NCI-H2081 treated with DMSO at 0.1 percent for 48 hours (cell line): ENCODE data around the gene FBXO2.
"Not testable (repeated sequence)": the region's sequence is repeated elsewhere in the genome, so short reads cannot be mapped to it uniquely, and the experiment has no call there.

ENCODE experiments used
- DNase-seq: peaks from one replicate; lab custom pipeline; 2025; lab: John Stamatoyannopoulos, UW

The FBXO2 gene

GRCh38 chr1:11629184-11630016 lies 24.8 kb downstream of the FBXO2 start:
- no peak for DNase-seq

DNA sequence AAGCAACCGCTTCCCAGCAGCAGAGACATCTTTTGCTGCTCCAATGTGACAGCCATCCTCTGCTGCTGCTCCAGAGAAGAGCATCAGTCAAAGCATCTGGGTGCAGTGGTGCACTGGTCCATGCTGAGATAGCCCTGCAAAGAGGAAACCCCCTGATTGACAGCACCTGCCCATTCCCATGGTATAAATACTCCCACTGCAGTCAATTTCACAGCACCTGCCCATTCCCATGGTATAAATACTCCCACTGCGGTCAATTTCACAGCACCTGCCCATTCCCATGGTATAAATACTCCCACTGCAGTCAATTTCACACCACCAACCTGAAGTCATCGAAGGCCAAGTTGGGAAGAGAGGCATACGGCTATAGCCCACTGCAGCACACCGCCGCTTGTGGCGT lies 25.5 kb downstream of the FBXO2 start:
- no peak for DNase-seq

DNA sequence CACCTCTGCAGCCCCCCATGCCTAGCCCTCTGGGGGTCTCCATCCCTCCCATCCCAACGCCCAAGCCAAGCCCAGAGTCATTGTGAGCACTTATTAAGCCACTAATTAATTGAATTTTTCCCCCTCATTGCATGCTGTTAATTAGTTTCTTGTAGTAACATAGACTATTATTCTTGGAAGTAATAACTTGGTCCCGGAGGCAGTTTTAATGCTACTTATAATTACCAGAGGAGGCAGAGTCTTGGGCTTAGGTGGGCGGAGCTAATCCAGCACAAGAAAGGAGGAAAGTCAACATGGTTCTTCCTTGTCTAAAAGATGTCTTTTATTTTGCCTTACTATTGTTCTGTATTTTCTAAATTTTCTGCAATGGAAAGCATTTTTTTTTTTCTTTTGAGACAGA lies 27.7 kb downstream of the FBXO2 start:
- DNase-seq: no peak

- no peak for DNase-seq
These were observed 30.5 kb downstream of the FBXO2 start for GRCh38 chr1:11623702-11624101.

DNA sequence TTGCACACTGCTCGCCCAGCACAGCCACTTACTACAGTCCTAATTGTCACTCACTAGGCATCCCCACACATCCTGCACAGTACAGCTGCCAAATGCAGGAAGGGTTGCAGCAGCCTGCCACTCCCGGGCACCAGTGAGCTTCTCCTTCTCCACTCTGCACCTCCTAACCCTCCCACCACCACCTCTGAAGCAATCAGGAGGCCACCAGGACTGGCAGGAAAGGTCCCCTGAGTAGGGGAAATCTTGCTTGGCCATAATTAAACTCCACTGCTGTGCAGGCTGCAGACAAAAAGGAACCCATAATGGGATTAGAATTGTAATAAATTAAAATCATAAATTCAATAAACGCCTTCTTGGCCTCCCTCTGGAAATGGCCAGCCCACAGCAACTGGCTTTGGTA lies 31.8 kb downstream of the FBXO2 start:
- no peak for DNase-seq

- no peak for DNase-seq
These were observed 33.3 kb downstream of the FBXO2 start for GRCh38 chr1:11620924-11621323.

- DNase-seq: no peak
These were observed 33.8 kb downstream of the FBXO2 start for GRCh38 chr1:11620405-11620804.

DNA sequence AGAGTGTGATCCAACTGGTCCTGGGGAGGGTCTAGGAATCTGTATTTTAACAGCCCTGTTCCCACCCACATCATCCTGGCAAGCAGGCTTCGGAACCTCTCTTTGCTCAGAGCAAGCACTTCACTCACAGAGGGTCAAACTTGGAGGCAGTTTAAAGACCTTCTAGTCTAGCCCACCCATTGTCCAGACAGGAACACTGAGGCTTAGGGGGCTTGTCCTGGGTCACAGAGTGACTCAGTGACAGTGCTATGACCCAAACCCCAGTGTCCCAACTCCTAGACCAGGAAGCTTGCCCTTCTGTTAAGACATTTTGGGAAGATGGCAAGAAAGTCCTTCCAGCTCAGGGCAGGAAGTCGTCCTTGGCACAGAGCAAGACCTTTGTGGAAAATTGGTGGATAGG lies 36.5 kb downstream of the FBXO2 start:
- DNase-seq: no peak

GRCh38 chr1:11617314-11617713 lies 36.9 kb downstream of the FBXO2 start:
- DNase-seq: no peak

GRCh38 chr1:11616766-11617165 lies 37.5 kb downstream of the FBXO2 start:
- DNase-seq: no peak

- no peak for DNase-seq
These were observed 39.1 kb downstream of the FBXO2 start for GRCh38 chr1:11615090-11615489.

- DNase-seq: no peak
These were observed 40.9 kb downstream of the FBXO2 start for GRCh38 chr1:11613347-11613746.

- DNase-seq: no peak
These were observed 42.4 kb downstream of the FBXO2 start for GRCh38 chr1:11611638-11612327.

DNA sequence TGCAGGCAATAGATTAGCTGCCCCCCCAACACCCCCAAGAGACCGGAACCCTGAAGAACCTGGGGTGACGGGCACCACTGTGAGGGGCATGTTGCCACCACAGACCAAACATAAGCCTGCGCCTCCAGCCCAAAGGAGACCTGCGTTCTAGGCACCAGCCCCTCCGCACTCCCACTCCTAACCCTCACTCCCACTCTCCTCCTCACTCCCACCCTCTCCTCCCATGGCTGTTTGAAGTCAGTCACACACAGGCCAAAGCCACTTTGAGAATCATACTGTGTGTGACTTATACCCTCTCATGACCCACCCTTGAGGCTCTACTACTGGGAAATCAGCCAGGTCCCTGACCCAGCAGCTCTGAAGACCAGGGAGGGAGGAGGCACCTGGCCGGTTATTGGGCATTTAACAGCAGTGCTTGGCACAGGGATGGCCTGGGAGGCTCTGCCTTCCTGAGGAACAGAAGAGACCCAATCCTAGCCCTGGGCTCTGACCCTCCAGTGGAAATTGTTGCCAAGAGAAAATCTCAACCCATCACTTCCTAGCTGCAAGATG lies 43.5 kb downstream of the FBXO2 start:
- no peak for DNase-seq

DNA sequence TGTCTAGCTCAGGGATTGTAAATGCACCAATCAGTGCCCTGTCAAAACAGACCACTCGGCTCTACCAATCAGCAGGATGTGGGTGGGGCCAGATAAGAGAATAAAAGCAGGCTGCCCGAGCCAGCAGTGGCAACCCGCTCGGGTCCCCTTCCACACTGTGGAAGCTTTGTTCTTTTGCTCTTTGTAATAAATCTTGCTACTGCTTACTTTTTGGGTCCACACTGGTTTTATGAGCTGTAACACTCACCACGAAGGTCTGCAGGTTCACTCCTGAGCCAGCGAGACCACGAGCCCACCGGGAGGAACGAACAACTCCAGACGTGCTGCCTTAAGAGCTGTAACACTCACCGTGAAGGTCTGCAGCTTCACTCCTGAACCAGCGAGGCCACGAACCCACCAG lies 44.9 kb downstream of the FBXO2 start:
- DNase-seq: not testable (repeated sequence)

DNA sequence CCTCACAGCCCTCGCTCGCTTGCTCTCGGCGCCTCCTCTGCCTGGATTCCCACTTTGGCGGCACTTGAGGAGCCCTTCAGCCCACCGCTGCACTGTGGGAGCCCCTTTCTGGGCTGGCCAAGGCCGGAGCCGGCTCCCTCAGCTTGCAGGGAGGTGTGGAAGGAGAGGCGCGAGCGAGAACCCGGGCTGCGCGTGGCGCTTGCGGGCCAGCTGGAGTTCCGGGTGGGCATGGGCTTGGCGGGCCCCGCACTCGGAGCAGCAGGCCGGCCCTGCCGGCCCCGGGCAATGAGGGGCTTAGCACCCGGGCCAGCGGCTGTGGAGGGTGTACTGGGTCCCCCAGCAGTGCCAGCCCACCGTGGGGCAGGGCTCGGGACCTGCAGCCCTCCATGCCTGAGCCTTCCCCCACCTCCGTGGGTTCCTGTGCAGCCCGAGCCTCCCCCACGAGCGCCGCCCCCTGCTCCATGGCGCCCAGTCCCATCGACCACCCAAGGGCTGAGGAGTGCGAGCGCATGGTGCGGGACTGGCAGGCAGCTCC lies 45.6 kb downstream of the FBXO2 start:
- DNase-seq: not testable (repeated sequence)

GRCh38 chr1:11606775-11607174 lies 47.5 kb downstream of the FBXO2 start:
- no peak for DNase-seq

DNA sequence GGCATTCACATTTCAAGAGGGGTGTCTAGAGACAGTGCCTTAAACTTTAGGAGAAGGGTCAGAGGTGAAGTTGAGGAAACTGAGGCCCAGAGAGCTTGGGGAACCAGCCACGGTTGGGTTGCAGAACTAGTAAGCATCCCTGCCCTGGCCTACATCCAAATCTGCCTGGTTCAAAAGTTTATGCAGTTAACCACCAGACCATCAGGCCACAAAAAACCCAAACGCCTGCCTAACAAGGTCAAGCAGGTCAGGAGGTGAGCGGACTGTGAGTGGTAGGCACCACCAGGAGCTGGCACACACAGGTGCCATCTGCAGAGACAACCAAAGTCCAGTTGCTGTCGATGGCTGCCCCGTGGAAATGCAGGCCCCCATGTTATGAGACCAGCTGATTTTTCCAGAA lies 51.2 kb downstream of the FBXO2 start:
- DNase-seq: no peak

GRCh38 chr1:11602424-11602823 lies 51.8 kb downstream of the FBXO2 start:
- no peak for DNase-seq

DNA sequence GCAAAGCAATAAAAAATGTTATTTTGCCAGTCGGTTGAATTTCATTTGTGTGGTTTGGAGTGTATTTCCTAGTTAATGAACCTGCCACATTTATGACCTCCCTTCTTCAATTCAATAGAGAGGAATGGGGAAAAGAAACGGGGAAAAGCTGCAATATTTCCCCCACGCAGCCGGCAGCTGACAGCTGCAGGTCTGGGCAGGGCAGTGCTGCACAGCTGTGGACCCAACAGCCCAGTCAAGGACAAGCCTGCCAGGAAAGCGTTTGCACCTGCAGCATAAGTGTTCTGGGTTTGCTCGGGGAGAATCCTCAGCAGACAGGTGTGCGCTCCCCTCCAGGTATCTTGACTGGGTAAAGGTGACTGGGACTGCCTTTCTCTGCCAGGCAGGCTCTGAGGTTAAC lies 53.4 kb downstream of the FBXO2 start:
- no peak for DNase-seq

GRCh38 chr1:11599891-11600576 lies 54.2 kb downstream of the FBXO2 start:
- no peak for DNase-seq

DNA sequence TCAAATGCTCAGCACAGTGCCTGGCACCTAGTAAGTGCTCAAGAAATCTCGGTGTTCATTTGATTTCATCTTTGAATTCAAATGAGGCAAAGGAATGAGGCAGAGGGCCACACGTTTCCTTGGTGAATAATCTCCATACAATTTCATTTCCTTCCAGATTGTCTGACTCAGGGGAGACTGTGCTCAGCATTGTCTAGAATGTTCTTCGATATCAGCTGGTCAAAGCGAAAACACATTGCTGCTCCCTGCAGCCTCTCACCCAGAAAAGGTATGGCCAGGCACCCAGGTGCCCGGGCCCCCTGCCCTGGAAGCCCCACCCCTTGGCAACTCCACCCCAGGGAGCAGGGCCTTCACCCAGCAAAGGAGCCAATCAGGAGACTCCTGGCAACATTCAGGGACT lies 55.8 kb downstream of the FBXO2 start:
- DNase-seq: no peak
